Large intestine (tissue), 12 donors: ENCODE data around the gene MTLN. TPM values are rescaled to one million over a fixed set of nuclear protein-coding genes. Genes with fewer than 3 reads are reported as not detected.
"Not testable (repeated sequence)": the region's sequence is repeated elsewhere in the genome, so short reads cannot be mapped to it uniquely, and the experiment has no call there.

Source experiments
- DNase-seq, 2 donors: peaks; one replicate each; pipeline versions ENCODE4 v3.0.0 to v3.0.0-alpha.2; 2013
- H3K27ac ChIP-seq: one replicate; pipeline ENCODE4 v1.5.1; 2013; ENCODE audit warnings: low read length
- H3K27me3 ChIP-seq: 2 replicates; pipeline ENCODE4 v1.6.1; 2013; ENCODE audit warnings: low read length; ENCODE audit not compliant: control insufficient read depth, insufficient read depth
- H3K36me3 ChIP-seq: 2 replicates; pipeline ENCODE4 v1.6.1; 2013; ENCODE audit warnings: low read length; ENCODE audit not compliant: control insufficient read depth, insufficient read depth
- H3K4me1 ChIP-seq: one replicate; pipeline ENCODE4 v1.6.1; 2013; ENCODE audit warnings: low read length; ENCODE audit not compliant: control insufficient read depth, insufficient read depth
- H3K4me3 ChIP-seq: one replicate; pipeline ENCODE4 v1.5.1; 2013; ENCODE audit warnings: low read length
- H3K9me3 ChIP-seq: one replicate; pipeline ENCODE4 v1.6.1; 2013; ENCODE audit warnings: mild to moderate bottlenecking, low read depth, low read length, moderate library complexity; ENCODE audit not compliant: control insufficient read depth
- WGBS: methylation state at CpG from one replicate; pipeline ENCODE4 v1.1.5; 2013; ENCODE audit warnings: low lambda C conversion rate; ENCODE audit not compliant: insufficient coverage; 5-methylcytosine and 5-hydroxymethylcytosine counted together
- long read RNA-seq, 11 donors: transcript quantifications; one replicate each; lab custom pipeline, GENCODE V29; 2026
- polyA plus RNA-seq: library from polyadenylated mRNA; unstranded; fragments of 120-200 nt; gene quantifications from one replicate; pipeline ENCODE4 v1.2.1, GENCODE V29; 2013

Gene MTLN
- polyA plus RNA-seq, result 47.5 TPM
- long read RNA-seq, donor 1, transcript MTLN-203 (2 exons, 441 nt), result major isoform, 15 of 15 reads
- long read RNA-seq, donor 1, partial matches to known transcripts, result 0 of 15 reads
- long read RNA-seq, donor 1, other reads (novel, unspliced or antisense), result 0 of 15 reads
- long read RNA-seq, donor 2, transcript MTLN-203 (2 exons, 441 nt), result major isoform, 66 of 66 reads
- long read RNA-seq, donor 2, partial matches to known transcripts, result 0 of 66 reads
- long read RNA-seq, donor 2, other reads (novel, unspliced or antisense), result 0 of 66 reads
- long read RNA-seq, donor 3, result 0 reads
- long read RNA-seq, donor 4, partial matches to known transcripts, result 0 of 3 reads
- long read RNA-seq, donor 4, other reads (novel, unspliced or antisense), result 0 of 3 reads
- long read RNA-seq, donor 5, transcript MTLN-203 (2 exons, 441 nt), result major isoform, 20 of 20 reads
- long read RNA-seq, donor 5, partial matches to known transcripts, result 0 of 20 reads
- long read RNA-seq, donor 5, other reads (novel, unspliced or antisense), result 0 of 20 reads
- long read RNA-seq, donor 6, transcript MTLN-203 (2 exons, 441 nt), result major isoform, 50 of 62 reads
- long read RNA-seq, donor 6, partial matches to known transcripts, result 12 of 62 reads
- long read RNA-seq, donor 6, other reads (novel, unspliced or antisense), result 0 of 62 reads
- long read RNA-seq, donor 7, transcript MTLN-203 (2 exons, 441 nt), result major isoform, 20 of 20 reads
- long read RNA-seq, donor 7, partial matches to known transcripts, result 0 of 20 reads
- long read RNA-seq, donor 7, other reads (novel, unspliced or antisense), result 0 of 20 reads
- long read RNA-seq, donor 8, transcript MTLN-203 (2 exons, 441 nt), result major isoform, 91 of 91 reads
- long read RNA-seq, donor 8, partial matches to known transcripts, result 0 of 91 reads
- long read RNA-seq, donor 8, other reads (novel, unspliced or antisense), result 0 of 91 reads
- long read RNA-seq, donor 9, transcript MTLN-203 (2 exons, 441 nt), result major isoform, 76 of 76 reads
- long read RNA-seq, donor 9, partial matches to known transcripts, result 0 of 76 reads
- long read RNA-seq, donor 9, other reads (novel, unspliced or antisense), result 0 of 76 reads
- long read RNA-seq, donor 10, transcript MTLN-203 (2 exons, 441 nt), result major isoform, 54 of 54 reads
- long read RNA-seq, donor 10, partial matches to known transcripts, result 0 of 54 reads
- long read RNA-seq, donor 10, other reads (novel, unspliced or antisense), result 0 of 54 reads
- long read RNA-seq, donor 11, transcript MTLN-203 (2 exons, 441 nt), result major isoform, 45 of 45 reads
- long read RNA-seq, donor 11, partial matches to known transcripts, result 0 of 45 reads
- long read RNA-seq, donor 11, other reads (novel, unspliced or antisense), result 0 of 45 reads

DNA sequence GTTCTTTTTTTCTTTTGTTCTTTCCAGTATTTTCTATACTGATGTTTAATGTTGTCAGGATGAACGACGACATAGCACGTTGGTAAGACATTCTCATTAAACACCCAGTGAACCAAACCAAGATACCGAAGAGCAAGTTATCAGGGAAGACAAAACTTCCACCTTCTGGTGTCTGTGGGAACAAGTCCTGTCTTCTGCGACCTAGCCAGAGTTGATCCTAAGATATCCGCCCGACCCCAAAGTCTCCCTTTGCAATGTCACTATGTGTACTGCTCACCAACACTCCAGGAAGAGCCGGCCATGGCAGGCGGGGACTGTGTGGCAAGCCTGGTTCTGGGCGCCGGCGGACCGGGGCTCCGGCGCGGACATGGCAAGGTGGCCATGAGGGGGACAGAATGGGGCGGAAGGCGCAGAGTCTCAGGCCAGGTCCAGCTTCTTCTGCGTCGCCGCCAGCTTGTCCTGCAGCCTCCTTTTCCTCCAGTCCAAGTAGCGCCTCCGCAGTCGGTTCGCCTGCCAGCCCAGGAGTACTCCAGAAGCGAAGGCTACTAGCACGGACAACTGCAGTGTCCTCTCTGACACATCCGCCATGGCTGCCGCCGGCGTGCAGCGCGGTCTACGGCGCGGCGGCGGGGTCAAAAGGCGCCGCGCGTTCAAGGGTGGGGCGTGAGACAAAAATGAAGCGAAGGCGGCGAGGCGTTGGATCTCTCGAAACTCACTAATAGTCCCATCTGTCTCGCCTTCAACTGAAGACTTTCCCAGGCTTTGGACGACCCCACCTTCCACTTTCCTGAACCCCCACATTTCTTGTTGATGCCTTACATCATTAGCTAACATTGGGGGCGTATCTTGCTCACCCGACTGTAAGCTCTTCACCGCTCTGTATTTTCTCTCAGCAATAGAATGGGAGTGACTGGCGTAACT is at the start of gene MTLN:
Gene MTLN (minus strand): TSS at position 610 of the 921 bp plus-strand sequence. CDS start 22 bp downstream, at position 588.
- peaks cover 8% of the 10 kb centered on the region for H3K4me1 ChIP-seq
- H3K4me3 ChIP-seq, result peak within 1 kb of the TSS; percentile 83
- H3K27ac ChIP-seq, result peak within 1 kb of the TSS; percentile 51
- no peaks in the 10 kb centered on the region for H3K9me3 ChIP-seq
- DNase-seq, result peak; percentile 69 to 90
- WGBS, result 4% methylated on average over 4 of the region's 54 CpGs
- H3K36me3 ChIP-seq, result peaks cover 16% of the 10 kb centered on the region
- H3K27me3 ChIP-seq, result no peaks in the 10 kb centered on the region

DNA sequence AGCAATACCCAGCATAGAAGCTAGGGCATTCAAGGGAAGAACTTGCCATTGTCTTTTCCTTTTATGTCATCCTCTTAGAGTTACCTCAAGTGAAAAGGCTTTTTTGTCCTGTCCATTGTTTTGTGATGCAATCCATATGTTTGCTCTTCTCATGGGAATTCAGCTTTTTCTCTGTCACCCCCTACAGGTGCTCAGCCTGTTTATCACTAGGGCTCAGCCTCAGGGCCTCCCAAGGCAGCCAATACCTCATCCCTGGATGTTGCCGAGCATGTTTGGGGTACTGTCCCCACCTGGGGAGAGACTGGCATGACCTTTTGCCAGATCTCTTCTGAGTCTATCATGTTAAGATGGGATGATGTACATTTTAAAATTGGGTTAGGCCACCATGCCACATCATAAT is 49.6 kb upstream of the MTLN start:
- not testable (repeated sequence) for H3K27ac ChIP-seq, H3K4me1 ChIP-seq, H3K36me3 ChIP-seq, H3K9me3 ChIP-seq, H3K4me3 ChIP-seq, DNase-seq, H3K27me3 ChIP-seq
- WGBS, result no CpG with 5 or more reads among the region's 1 CpG

- H3K36me3 ChIP-seq, H3K4me3 ChIP-seq, DNase-seq, H3K9me3 ChIP-seq, H3K4me1 ChIP-seq, H3K27me3 ChIP-seq, H3K27ac ChIP-seq: not testable (repeated sequence)
- WGBS, result no CpG with 5 or more reads among the region's 7 CpGs
Observed at GRCh38 chr2:110248081-110248795, 35.9 kb upstream of the MTLN start.

DNA sequence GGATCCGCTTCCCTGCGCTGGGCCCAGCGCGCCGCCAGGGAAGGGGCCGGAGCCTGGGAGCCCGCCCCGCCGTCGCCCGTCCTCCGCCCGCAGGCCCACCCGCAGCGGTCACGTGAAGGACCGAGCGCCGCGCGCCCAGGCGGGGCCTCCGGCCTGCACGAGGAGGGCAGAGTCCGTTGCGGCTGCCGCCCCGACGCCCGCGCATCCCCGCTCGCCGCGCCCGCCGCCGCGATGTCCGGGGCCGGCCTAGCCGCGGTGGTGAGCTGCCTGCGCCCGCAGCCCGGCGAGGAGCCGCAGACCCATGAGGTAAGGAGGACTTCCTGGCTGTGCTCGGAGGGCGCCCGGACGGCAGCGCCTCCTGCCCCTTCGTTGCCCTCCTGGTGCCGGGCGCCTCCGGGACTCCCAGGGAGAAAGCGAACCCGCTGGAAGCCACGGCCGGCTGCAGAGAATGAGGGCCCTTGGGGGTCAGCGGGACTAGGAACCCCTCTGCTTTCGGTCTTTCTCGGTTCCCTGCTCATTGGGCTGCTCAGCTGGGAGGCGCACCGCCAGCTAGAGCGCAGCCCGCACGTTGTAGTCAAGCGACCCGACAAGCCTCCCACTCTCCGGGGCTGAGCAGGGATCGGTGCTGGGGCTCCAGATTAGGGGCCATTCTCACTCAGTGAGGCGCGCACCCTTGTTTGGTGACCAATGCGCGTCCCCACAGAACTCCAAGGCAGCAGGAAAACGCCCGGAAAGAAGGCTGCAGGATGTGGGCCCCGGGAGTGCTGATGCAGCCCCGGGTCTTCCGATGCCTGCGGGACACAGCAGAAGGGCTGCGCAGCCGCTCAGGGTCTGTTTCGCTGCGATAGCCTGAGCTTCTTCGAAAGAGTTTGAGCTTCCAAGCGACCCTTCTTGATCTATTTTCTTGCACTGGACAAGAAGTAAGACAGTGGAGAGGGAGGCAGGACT is 33.4 kb upstream of the MTLN start:
- not testable (repeated sequence) for H3K27me3 ChIP-seq, H3K36me3 ChIP-seq, H3K27ac ChIP-seq, H3K4me1 ChIP-seq, DNase-seq, H3K9me3 ChIP-seq, H3K4me3 ChIP-seq
- WGBS, result no CpG with 5 or more reads among the region's 89 CpGs

- not testable (repeated sequence) for DNase-seq, H3K9me3 ChIP-seq, H3K27me3 ChIP-seq, H3K4me1 ChIP-seq, H3K36me3 ChIP-seq, H3K4me3 ChIP-seq, H3K27ac ChIP-seq
- no CpG with 5 or more reads among the region's 3 CpGs for WGBS
Observed at GRCh38 chr2:110243283-110243682, 30.9 kb upstream of the MTLN start.

DNA sequence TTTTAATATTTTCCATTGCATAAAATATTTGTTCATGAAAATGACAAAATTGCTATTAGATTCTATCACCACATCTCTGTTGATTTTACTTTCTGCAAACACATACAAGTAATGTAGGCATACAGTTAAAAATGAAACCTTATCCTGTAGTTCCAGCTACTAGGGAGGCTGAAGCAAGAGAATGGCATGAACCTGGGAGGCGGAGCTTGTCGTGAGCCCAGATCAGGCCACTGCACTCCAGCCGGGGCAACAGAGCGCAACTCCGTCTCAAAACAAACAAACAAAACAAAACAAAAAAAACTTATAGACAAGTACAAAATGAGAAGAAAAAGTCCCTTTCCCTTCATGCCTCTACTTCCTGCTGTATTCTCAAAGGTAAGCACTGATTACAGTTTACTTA is 22.2 kb upstream of the MTLN start:
- H3K4me3 ChIP-seq, H3K27me3 ChIP-seq, H3K9me3 ChIP-seq, H3K4me1 ChIP-seq, H3K36me3 ChIP-seq, H3K27ac ChIP-seq, DNase-seq: not testable (repeated sequence)
- WGBS, result no CpG with 5 or more reads among the region's 5 CpGs

DNA sequence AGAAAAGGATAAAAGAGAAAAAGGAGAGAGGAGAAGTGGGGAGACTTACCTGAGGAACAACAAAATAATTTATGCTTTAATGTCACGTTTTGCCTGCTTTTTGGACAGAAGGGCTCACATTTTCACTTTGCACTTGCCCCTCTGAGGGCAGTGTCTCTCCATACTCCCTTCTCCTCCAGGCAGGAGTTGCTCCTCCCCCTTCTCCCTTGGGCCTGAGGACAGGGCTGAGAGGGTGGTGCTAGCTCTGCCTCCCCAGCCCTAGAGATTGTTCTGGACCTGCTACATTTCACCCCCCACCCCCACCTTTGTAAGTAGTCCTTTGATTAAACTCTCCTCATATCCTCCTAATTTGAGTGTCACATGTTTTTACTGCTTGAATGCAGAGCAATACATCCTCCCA is 17.5 kb upstream of the MTLN start:
- WGBS, result no CpG with 5 or more reads among the region's 1 CpG
- not testable (repeated sequence) for H3K4me1 ChIP-seq, DNase-seq, H3K27ac ChIP-seq, H3K9me3 ChIP-seq, H3K36me3 ChIP-seq, H3K27me3 ChIP-seq, H3K4me3 ChIP-seq

- not testable (repeated sequence) for H3K27ac ChIP-seq, H3K9me3 ChIP-seq, H3K4me1 ChIP-seq, H3K36me3 ChIP-seq, H3K4me3 ChIP-seq, DNase-seq, H3K27me3 ChIP-seq
- no CpG with 5 or more reads among the region's 1 CpG for WGBS
Observed at GRCh38 chr2:110222626-110223025, 10.3 kb upstream of the MTLN start.
